ENCODE results near the gene PPFIA2. TPM values are rescaled to one million over a fixed set of nuclear protein-coding genes. Genes with fewer than 3 reads are reported as not detected.

The PPFIA2 gene
- total RNA-seq, 1 experiment from 2014 or later: not detected

- intact Hi-C loops (cut with micrococcal nuclease; ENCODE audit: unreplicated experiment): no loop called here
- DNase-seq: no peak
- TF ChIP-seq, protein P1, sequence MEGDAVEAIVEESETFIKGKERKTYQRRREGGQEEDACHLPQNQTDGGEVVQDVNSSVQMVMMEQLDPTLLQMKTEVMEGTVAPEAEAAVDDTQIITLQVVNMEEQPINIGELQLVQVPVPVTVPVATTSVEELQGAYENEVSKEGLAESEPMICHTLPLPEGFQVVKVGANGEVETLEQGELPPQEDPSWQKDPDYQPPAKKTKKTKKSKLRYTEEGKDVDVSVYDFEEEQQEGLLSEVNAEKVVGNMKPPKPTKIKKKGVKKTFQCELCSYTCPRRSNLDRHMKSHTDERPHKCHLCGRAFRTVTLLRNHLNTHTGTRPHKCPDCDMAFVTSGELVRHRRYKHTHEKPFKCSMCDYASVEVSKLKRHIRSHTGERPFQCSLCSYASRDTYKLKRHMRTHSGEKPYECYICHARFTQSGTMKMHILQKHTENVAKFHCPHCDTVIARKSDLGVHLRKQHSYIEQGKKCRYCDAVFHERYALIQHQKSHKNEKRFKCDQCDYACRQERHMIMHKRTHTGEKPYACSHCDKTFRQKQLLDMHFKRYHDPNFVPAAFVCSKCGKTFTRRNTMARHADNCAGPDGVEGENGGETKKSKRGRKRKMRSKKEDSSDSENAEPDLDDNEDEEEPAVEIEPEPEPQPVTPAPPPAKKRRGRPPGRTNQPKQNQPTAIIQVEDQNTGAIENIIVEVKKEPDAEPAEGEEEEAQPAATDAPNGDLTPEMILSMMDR (IDR thresholded peaks at IDR 0.05; ENCODE audit: insufficient read depth in 1 of 2, low read depth in 1 of 2, low read length in 1 of 2, severe bottlenecking in 1 of 2, unreplicated experiment in 1 of 2): no peak
- Mint-ChIP-seq H3K4me3 (ENCODE audit: unreplicated experiment) (no peak overlapping the region), H3K27ac (ENCODE audit: unreplicated experiment) (no peak overlapping the region), H3K36me3 (ENCODE audit: insufficient read depth, unreplicated experiment) (no peaks in the 10 kb centered on the region), H3K27me3 (ENCODE audit: insufficient read depth, unreplicated experiment) (no peaks in the 10 kb centered on the region), H3K4me1 (ENCODE audit: low read depth, unreplicated experiment) (no peaks in the 10 kb centered on the region), H3K9me3 (ENCODE audit: unreplicated experiment) (no peaks in the 10 kb centered on the region)
- no TSS peak for BruUV-seq (replicated peaks)
- H3K27me3 ChIP-seq (replicated peaks; ENCODE audit: control insufficient read depth, insufficient read depth, low read length): no peaks in the 10 kb centered on the region
- H3K36me3 ChIP-seq (ENCODE audit: control insufficient read depth, insufficient read depth, low read length): no peaks in the 10 kb centered on the region
- ChIA-PET CTCF (no interaction called here), POLR2A (no interaction called here)
- H3K4me1 ChIP-seq: no peaks in the 10 kb centered on the region
- no peaks in the 10 kb centered on the region for H3K9me3 ChIP-seq
- no peak overlapping the region for H3K4me3 ChIP-seq (ENCODE audit: low read depth, low read length)
These were observed 346.2 kb downstream of the PPFIA2 start for GRCh38 chr12:81412940-81413339.

GRCh38 chr12:81403348-81403747 is 355.8 kb downstream of the PPFIA2 start:
- no peaks in the 10 kb centered on the region for H3K36me3 ChIP-seq (ENCODE audit: control insufficient read depth, insufficient read depth, low read length)
- no peaks in the 10 kb centered on the region for H3K9me3 Mint-ChIP-seq (ENCODE audit: unreplicated experiment)
- no peak overlapping the region for H3K4me3 ChIP-seq (ENCODE audit: low read depth, low read length)
- no peaks in the 10 kb centered on the region for H3K9me3 ChIP-seq
- no peaks in the 10 kb centered on the region for H3K27me3 ChIP-seq (replicated peaks; ENCODE audit: control insufficient read depth, insufficient read depth, low read length)
- intact Hi-C loops (cut with micrococcal nuclease; ENCODE audit: unreplicated experiment): no loop called here
- no peak overlapping the region for H3K27ac Mint-ChIP-seq (ENCODE audit: unreplicated experiment)
- ChIA-PET CTCF (no interaction called here), POLR2A (no interaction called here)
- TF ChIP-seq, protein P1 (IDR thresholded peaks at IDR 0.05; ENCODE audit: insufficient read depth in 1 of 2, low read depth in 1 of 2, low read length in 1 of 2, severe bottlenecking in 1 of 2, unreplicated experiment in 1 of 2): no peak
- no peaks in the 10 kb centered on the region for H3K27me3 Mint-ChIP-seq (ENCODE audit: insufficient read depth, unreplicated experiment)
- no peaks in the 10 kb centered on the region for H3K36me3 Mint-ChIP-seq (ENCODE audit: insufficient read depth, unreplicated experiment)
- no peak overlapping the region for H3K4me3 Mint-ChIP-seq (ENCODE audit: unreplicated experiment)
- no peak for DNase-seq
- H3K4me1 ChIP-seq: no peaks in the 10 kb centered on the region
- no TSS peak for BruUV-seq (replicated peaks)
- no peaks in the 10 kb centered on the region for H3K4me1 Mint-ChIP-seq (ENCODE audit: low read depth, unreplicated experiment)

- no peaks in the 10 kb centered on the region for H3K4me1 ChIP-seq
- Mint-ChIP-seq H3K27ac (ENCODE audit: unreplicated experiment) (no peak overlapping the region), H3K27me3 (ENCODE audit: insufficient read depth, unreplicated experiment) (no peaks in the 10 kb centered on the region), H3K4me3 (ENCODE audit: unreplicated experiment) (no peak overlapping the region), H3K4me1 (ENCODE audit: low read depth, unreplicated experiment) (no peaks in the 10 kb centered on the region), H3K9me3 (ENCODE audit: unreplicated experiment) (no peaks in the 10 kb centered on the region), H3K36me3 (ENCODE audit: insufficient read depth, unreplicated experiment) (no peaks in the 10 kb centered on the region)
- H3K27me3 ChIP-seq (replicated peaks; ENCODE audit: control insufficient read depth, insufficient read depth, low read length): no peaks in the 10 kb centered on the region
- DNase-seq: no peak
- no peaks in the 10 kb centered on the region for H3K36me3 ChIP-seq (ENCODE audit: control insufficient read depth, insufficient read depth, low read length)
- TF ChIP-seq, protein P1 (IDR thresholded peaks at IDR 0.05; ENCODE audit: insufficient read depth in 1 of 2, low read depth in 1 of 2, low read length in 1 of 2, severe bottlenecking in 1 of 2, unreplicated experiment in 1 of 2): no peak
- BruUV-seq (replicated peaks): no TSS peak
- intact Hi-C loops (cut with micrococcal nuclease; ENCODE audit: unreplicated experiment): no loop called here
- no peak overlapping the region for H3K4me3 ChIP-seq (ENCODE audit: low read depth, low read length)
- POLR2A ChIA-PET: no interaction called here
- CTCF ChIA-PET: no interaction called here
- H3K9me3 ChIP-seq: no peaks in the 10 kb centered on the region
These were observed 357.9 kb downstream of the PPFIA2 start for GRCh38 chr12:81401241-81401640.
